Choroid plexus epithelial cell (primary cell): ENCODE measurements around the gene ADGRL3.
A peak's percentile ranks its signal among the peaks of the same experiment; 100 is the strongest.

Source experiments
- DNase-seq: peaks from one replicate; pipeline ENCODE4 v3.0.0-alpha.2; 2010; ENCODE audit warnings: low read depth
- H3K4me3 ChIP-seq: 2 replicates; pipeline ENCODE4 v1.5.1; 2011; ENCODE audit warnings: low read depth, mild to moderate bottlenecking, control low read depth, low read length, moderate library complexity
- TF ChIP-seq, protein P1 (sequence below): conservative IDR thresholded peaks from 2 replicates; pipeline ENCODE4 v1.5.1; 2011; ENCODE audit warnings: low read depth, mild to moderate bottlenecking, control low read depth, inconsistent platforms, low read length, moderate library complexity

Gene ADGRL3

DNA sequence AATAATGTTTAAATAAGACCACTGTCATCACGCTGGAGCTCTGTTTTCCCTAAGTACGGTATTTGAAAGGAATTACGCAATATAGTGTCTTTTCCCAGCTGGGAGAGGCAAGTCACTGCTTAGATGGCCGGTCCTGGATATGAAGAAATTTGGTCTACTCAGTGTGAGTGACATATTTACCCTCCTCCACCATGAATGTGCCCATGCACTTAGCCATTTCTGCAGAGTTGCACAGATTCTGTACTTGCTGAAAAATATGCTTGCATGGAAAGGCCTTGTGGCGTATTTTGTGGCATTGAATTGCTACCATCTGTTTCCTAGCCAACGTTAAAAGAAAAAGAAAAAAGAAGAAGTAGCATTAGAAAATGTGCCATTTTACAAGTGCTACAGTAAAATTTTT lies 73.1 kb downstream of the ADGRL3 start:
- peak; percentile 49 for DNase-seq
- H3K4me3 ChIP-seq: no peak overlapping the region
- TF ChIP-seq, protein P1, sequence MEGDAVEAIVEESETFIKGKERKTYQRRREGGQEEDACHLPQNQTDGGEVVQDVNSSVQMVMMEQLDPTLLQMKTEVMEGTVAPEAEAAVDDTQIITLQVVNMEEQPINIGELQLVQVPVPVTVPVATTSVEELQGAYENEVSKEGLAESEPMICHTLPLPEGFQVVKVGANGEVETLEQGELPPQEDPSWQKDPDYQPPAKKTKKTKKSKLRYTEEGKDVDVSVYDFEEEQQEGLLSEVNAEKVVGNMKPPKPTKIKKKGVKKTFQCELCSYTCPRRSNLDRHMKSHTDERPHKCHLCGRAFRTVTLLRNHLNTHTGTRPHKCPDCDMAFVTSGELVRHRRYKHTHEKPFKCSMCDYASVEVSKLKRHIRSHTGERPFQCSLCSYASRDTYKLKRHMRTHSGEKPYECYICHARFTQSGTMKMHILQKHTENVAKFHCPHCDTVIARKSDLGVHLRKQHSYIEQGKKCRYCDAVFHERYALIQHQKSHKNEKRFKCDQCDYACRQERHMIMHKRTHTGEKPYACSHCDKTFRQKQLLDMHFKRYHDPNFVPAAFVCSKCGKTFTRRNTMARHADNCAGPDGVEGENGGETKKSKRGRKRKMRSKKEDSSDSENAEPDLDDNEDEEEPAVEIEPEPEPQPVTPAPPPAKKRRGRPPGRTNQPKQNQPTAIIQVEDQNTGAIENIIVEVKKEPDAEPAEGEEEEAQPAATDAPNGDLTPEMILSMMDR: no peak

DNA sequence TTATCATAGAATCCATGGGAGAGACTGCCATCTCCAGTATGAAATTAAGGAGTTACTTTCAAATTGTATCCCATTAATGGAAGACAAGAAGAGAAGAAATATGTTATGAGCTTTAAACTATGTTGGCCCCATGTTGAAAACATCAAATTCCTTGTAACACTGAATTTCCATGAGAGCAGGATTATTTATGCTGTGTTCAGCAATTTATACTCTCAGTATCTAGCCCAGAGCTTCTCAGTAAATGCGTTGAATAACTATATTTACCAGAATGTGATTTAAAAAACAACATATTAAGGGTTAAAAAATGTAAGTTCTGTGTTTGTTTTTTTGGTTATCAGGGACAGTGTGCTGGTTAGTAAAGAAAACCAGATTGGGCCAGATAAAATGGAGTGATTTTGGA lies 74.2 kb downstream of the ADGRL3 start:
- no peak for DNase-seq
- TF ChIP-seq, protein P1: no peak
- H3K4me3 ChIP-seq: no peak overlapping the region

DNA sequence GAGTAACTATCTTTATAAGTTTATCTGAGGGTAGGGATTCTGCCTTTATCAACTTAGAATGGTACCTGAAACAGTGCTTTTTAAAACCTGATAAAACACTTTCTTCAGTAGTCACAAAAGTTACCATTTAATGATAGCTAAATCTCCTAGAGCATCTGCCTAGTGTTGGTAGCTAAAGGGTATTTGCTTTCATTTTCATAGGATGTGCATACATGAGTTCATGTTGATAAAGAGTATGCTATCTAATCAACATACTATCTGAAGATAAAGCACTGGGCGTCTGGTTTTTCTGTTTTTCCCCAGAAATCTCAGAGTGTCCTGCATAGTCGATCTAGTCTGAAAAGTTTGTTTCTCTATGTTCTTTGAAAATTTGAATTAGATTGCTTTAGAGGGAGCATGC lies 75.1 kb downstream of the ADGRL3 start:
- DNase-seq: no peak
- TF ChIP-seq, protein P1: no peak
- no peak overlapping the region for H3K4me3 ChIP-seq

DNA sequence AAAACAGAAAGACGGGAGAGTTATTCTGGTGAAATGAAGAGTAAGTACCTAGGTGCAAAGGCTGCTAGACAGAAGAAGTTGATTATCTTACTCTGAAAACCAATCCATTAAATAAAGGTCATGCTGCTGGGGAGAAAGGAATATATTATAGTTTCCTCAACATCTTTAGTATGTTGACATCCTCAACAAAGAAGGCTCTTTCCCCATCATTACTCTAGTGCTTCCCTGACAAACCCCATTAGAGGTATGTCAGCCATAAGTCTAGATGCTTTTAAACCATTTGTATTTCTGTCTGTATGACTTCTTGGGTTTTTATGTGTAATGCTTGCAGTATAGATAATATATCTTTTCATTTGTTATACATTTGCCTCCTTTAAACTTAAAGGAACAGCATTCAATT lies 75.9 kb downstream of the ADGRL3 start:
- DNase-seq: no peak
- TF ChIP-seq, protein P1: no peak
- H3K4me3 ChIP-seq: no peak overlapping the region

DNA sequence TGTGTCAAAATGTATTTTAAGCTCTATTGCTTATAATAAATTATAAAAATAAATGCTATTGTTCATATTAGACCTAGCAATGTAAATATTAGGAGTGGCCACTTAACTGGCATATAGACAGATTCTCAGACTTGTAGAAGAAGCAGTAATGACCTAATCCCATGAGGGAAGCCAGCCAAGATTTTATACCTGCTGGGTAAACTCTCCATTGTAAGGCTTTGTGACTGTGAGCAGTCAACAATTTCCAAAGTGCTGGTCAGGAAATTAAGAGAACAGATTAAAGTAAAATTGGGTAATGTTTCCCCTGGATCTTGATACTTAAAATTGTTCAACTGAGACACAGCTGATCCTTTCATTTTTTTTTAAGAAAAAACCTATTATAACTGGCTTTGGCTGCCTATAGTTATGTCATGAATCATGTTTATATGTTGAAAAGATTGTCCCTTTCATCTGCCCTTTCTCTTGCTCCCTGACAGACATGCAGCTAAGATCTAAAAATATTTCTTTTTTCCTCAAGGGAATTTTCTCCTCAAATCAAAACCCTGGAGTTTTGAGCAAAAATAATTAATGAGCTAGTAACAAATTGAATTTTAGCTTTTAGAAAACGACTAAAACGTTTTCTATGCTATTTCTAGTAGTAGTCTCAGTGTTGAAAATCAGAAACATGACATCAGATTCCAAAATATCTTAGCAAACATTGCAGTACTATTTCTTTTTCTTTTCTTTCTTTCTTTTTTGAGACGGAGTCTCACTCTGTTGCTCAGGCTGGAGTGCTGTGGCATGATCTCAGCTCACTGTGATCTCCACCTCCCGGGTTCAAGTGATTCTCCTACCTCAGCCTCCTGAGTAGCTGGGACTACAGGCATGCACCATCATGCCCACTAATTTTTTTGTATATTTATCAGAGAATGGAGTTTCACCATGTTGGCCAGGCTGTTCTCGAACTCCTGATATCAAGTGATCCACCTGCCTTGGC lies 77.9 kb downstream of the ADGRL3 start:
- TF ChIP-seq, protein P1: no peak
- DNase-seq: peak; percentile 42
- H3K4me3 ChIP-seq: no peak overlapping the region

DNA sequence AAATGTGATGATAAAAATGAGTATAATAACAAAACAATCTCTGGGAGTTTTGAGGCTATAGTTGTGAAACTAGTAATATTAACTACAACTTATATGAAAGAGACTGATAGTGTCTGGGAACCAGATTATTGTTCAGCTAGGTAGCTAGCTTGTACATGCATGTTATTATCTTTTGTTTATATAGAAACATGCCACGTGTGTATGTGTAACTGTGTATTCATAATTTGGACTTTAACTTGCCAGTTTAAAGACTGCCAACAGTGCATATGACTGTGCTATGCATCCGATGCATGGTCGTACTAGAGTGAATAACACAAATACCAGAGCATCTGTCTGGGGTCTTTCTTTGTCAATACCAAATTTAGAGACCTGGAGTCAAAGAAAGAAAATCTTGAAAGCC lies 92.2 kb downstream of the ADGRL3 start:
- TF ChIP-seq, protein P1: no peak
- H3K4me3 ChIP-seq: no peak overlapping the region
- no peak for DNase-seq
